WTC11 (cell line): ENCODE results near the gene USP22.

Source experiments
- ESRRA ChIP-seq: sonication (generic); formaldehyde crosslinking; IDR thresholded peaks from 2 replicates; pipeline ENCODE4 v1.8.1; 2022; ENCODE audit warnings: mild to moderate bottlenecking, missing genetic modification reagents, borderline replicate concordance
- ZBTB21 ChIP-seq: sonication (generic); formaldehyde crosslinking; IDR thresholded peaks from 2 replicates; pipeline ENCODE4 v1.8.1; 2023; ENCODE audit warnings: mild to moderate bottlenecking, missing genetic modification reagents, borderline replicate concordance
- TF ChIP-seq, protein P1 (sequence below): fragments of 200-600 bp; IDR thresholded peaks from 2 replicates; pipeline ENCODE4 v1.8.0; 2022; ENCODE audit warnings: antibody characterized with exemption

DNA sequence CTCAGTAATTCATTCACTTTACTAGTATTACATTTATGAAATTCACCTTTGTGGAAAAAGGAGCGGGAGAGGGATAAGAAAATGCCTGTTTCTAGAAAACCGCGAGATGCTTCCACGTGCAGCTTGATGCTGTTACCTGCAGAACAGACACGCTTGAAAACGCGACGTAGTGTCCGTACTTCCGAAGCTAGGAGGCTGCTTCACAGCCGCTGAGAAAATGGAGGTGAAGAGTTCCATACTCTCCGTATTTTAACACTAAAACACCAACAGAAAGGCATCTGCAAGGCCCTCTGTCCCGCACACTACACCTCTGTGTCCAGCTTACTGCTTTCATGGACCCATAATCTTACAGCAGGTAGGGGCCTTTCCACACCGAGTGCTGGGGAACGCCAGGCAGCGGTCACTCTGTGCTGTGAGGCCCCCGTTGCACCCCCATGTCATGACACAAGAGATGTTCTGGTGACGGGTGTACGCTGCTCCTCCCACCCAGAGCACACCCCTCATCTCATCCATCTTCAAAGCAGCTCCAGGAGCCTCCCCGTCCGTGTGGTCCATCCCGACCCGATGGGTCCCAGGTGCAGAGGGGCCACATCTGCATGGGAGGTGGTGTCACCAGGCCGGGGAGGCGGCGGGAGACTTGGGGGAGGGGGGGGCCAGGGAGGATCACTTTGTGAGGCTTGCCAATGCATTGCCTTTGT lies 40.4 kb downstream of the USP22 start:
- TF ChIP-seq, protein P1, sequence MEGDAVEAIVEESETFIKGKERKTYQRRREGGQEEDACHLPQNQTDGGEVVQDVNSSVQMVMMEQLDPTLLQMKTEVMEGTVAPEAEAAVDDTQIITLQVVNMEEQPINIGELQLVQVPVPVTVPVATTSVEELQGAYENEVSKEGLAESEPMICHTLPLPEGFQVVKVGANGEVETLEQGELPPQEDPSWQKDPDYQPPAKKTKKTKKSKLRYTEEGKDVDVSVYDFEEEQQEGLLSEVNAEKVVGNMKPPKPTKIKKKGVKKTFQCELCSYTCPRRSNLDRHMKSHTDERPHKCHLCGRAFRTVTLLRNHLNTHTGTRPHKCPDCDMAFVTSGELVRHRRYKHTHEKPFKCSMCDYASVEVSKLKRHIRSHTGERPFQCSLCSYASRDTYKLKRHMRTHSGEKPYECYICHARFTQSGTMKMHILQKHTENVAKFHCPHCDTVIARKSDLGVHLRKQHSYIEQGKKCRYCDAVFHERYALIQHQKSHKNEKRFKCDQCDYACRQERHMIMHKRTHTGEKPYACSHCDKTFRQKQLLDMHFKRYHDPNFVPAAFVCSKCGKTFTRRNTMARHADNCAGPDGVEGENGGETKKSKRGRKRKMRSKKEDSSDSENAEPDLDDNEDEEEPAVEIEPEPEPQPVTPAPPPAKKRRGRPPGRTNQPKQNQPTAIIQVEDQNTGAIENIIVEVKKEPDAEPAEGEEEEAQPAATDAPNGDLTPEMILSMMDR: no peak
- TF ChIP-seq ESRRA (CRISPR knock-in tag) (no peak), ZBTB21 (CRISPR knock-in tag) (no peak)
